ENCODE measurements around the gene PMS1.
"Not testable (repeated sequence)": the region's sequence is repeated elsewhere in the genome, so short reads cannot be mapped to it uniquely, and the experiment has no call there.

PMS1 gene

GRCh38 chr2:189870381-189871085, 86.3 kb downstream of the PMS1 start:
- TF ChIP-seq POLR2AphosphoS5 (IDR thresholded peaks at IDR 0.05; ENCODE audit: low read depth, low read length) = no peak
- TF ChIP-seq TAF1 (IDR thresholded peaks at IDR 0.05; ENCODE audit: borderline replicate concordance, low read depth, low read length) = no peak
- no peak for TF ChIP-seq POLR2A (IDR thresholded peaks at IDR 0.05; ENCODE audit: low read depth, low read length)
- DNase-seq (ENCODE audit: insufficient read length) (no peak), FAIRE-seq (no peak)

GRCh38 chr2:189873696-189874095, 89.4 kb downstream of the PMS1 start:
- TF ChIP-seq POLR2AphosphoS5 (IDR thresholded peaks at IDR 0.05; ENCODE audit: low read depth, low read length) = no peak
- TF ChIP-seq POLR2A (IDR thresholded peaks at IDR 0.05; ENCODE audit: low read depth, low read length) = no peak
- TF ChIP-seq TAF1 (IDR thresholded peaks at IDR 0.05; ENCODE audit: borderline replicate concordance, low read depth, low read length) = no peak
- FAIRE-seq = no peak

GRCh38 chr2:189874586-189875320, 90.5 kb downstream of the PMS1 start:
- DNase-seq (ENCODE audit: insufficient read length) (no peak), FAIRE-seq (peak; percentile 40)
- TF ChIP-seq POLR2AphosphoS5 (IDR thresholded peaks at IDR 0.05; ENCODE audit: low read depth, low read length) (no peak), TAF1 (IDR thresholded peaks at IDR 0.05; ENCODE audit: borderline replicate concordance, low read depth, low read length) (no peak), POLR2A (IDR thresholded peaks at IDR 0.05; ENCODE audit: low read depth, low read length) (no peak)

More at GRCh38 chr2:189873696-189874095, 89.4 kb downstream of the PMS1 start:
- DNase-seq (ENCODE audit: insufficient read length) = no peak

DNA sequence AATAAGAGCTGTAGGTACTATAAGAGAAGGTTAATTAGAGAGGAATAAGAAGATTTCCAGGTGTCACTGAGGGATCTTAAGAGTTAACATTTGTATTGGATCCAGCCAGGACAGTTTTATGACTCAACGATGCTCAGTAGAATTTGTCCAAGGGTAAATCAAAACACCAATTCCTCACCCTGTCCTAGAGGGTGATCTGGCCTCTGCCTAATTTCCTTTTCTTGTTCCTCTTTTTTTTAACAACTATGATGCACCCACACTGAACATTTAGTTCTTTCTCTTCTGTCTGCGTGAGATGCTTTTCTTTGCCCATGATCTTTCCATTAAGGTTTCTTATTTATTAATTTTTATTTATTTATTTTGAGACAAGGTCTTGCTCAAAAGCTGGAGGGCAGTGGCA, 92.0 kb downstream of the PMS1 start:
- TF ChIP-seq POLR2AphosphoS5 (IDR thresholded peaks at IDR 0.05; ENCODE audit: low read depth, low read length) (no peak), POLR2A (IDR thresholded peaks at IDR 0.05; ENCODE audit: low read depth, low read length) (no peak), TAF1 (IDR thresholded peaks at IDR 0.05; ENCODE audit: borderline replicate concordance, low read depth, low read length) (no peak)
- FAIRE-seq = no peak
- DNase-seq (ENCODE audit: insufficient read length) = no peak

DNA sequence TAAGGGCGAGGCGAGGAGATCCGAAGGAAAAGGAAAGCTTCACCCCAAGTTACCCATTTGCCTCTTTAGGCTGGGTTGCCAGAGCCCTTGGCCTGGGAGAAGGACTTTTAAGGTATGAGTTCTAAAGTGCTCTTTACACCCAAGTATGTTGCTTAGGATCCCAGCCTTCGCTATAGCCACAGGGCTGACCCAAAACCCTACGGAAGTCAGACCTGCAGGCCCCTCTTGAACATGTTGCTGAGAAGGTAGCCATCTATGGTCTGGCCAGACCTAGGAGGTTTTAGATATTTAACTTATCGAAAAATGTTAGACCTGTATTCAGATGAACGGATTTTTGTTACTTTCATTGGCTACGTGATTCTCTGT, 95.4 kb downstream of the PMS1 start:
- DNase-seq (ENCODE audit: insufficient read length) = no peak
- no peak for FAIRE-seq
- TF ChIP-seq POLR2A (IDR thresholded peaks at IDR 0.05; ENCODE audit: low read depth, low read length) = no peak
- TF ChIP-seq TAF1 (IDR thresholded peaks at IDR 0.05; ENCODE audit: borderline replicate concordance, low read depth, low read length) = no peak

DNA sequence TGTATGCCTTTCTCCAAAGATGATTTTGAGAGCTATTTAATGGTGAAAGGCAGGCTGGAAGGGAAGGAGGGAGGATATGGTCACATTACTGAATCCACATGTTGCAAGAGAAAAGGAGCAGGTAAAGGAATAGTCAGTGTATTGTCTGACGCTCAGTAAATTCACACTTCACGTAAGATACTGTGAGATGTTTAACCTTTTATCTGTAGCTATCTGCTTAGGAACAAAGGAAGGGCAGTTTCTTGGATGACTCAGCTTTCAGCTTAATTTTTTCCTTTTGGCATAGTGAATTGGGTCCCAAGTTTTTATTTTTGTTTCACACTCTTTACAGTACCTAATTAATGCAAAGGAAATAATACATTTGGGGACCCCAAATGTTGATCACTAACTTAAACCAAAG, 96.2 kb downstream of the PMS1 start:
- no peak for TF ChIP-seq POLR2A (IDR thresholded peaks at IDR 0.05; ENCODE audit: low read depth, low read length)
- no peak for DNase-seq (ENCODE audit: insufficient read length)
- no peak for FAIRE-seq

GRCh38 chr2:189880832-189881492, 96.7 kb downstream of the PMS1 start:
- TF ChIP-seq POLR2A (IDR thresholded peaks at IDR 0.05; ENCODE audit: low read depth, low read length) (no peak), POLR2AphosphoS5 (IDR thresholded peaks at IDR 0.05; ENCODE audit: low read depth, low read length) (no peak), TAF1 (IDR thresholded peaks at IDR 0.05; ENCODE audit: borderline replicate concordance, low read depth, low read length) (no peak)
- no peak for FAIRE-seq
- DNase-seq (ENCODE audit: insufficient read length) = no peak

DNA sequence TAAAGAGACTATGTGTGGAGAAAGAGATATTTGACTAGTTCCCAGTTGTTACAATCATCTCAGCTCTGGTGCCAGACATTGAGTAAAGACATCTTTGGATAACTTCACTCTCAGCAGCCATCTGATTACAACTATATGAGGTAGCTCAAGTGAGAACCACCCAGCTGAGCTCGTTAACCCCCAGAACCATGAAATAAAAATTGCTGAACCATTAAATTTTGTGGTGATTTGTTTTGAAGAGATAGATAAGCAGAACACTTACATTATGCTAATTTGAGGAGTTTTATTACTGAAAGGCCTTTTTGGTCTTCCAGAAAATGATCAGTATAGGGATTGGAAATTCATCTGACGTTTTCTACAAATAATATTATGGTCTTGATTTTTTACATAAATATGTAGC, 101.1 kb downstream of the PMS1 start:
- FAIRE-seq = peak; percentile 40
- no peak for TF ChIP-seq POLR2A (IDR thresholded peaks at IDR 0.05; ENCODE audit: low read depth, low read length)
- TF ChIP-seq POLR2AphosphoS5 (IDR thresholded peaks at IDR 0.05; ENCODE audit: low read depth, low read length) = no peak
- no peak for TF ChIP-seq TAF1 (IDR thresholded peaks at IDR 0.05; ENCODE audit: borderline replicate concordance, low read depth, low read length)
- no peak for DNase-seq (ENCODE audit: insufficient read length)

DNA sequence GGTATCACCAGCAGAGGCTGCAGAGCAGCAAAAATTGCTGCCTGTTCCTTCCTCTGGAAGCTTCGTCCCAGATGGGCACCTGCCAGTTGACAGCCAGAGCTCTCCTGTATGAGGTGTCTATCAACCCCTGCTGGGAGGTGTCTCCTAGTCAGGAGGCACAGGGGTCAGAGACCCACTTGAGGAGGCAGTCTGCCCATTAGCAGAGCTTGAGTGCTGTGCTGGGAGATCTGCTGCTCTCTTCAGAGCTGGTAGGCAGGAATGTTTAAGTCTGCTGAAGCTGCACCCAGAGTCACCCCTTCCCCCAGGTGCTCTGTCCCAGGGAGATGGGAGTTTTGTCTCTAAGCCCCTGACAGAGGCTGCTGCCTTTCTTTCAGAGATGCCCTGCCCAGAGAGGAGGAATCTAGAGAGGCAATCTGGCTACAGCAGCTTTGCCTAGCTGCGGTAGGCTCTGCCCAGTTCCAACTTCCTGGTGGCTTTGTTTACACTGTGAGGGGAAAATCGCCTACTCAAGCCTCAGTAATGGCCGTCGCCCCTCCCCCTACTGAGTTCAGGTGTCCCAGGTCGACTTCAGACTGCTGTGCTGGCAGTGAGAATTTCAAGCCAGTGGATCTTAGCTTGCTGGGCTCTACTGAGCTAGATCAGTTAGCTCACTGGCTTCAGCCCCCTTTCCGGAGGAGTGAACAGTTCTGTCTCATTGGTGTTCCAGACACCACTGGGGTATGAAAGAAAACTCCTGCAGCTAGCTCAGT, 108.5 kb downstream of the PMS1 start:
- not testable (repeated sequence) for DNase-seq (ENCODE audit: insufficient read length); FAIRE-seq

DNA sequence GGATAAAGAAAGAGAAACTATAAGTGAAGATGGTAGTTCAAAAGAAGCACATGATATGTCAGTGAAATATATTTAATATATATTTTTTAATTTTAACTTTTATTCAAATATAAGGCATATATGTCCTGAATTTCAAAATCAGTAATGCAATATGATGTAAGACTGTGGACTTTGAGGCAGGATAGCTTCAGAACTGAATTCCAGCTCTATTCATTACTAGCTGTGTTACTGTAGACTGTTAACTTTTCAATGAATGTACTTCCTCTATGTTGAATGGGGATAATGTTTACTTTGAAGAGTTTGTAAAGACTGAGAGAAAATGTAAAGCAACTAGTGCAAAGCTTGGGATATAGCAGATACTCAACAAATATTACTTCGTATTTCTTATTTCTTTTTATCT, 112.6 kb downstream of the PMS1 start:
- no peak for TF ChIP-seq POLR2AphosphoS5 (IDR thresholded peaks at IDR 0.05; ENCODE audit: low read depth, low read length)
- TF ChIP-seq POLR2A (IDR thresholded peaks at IDR 0.05; ENCODE audit: low read depth, low read length) = no peak
- TF ChIP-seq TAF1 (IDR thresholded peaks at IDR 0.05; ENCODE audit: borderline replicate concordance, low read depth, low read length) = no peak
- DNase-seq (ENCODE audit: insufficient read length) (no peak), FAIRE-seq (no peak)

DNA sequence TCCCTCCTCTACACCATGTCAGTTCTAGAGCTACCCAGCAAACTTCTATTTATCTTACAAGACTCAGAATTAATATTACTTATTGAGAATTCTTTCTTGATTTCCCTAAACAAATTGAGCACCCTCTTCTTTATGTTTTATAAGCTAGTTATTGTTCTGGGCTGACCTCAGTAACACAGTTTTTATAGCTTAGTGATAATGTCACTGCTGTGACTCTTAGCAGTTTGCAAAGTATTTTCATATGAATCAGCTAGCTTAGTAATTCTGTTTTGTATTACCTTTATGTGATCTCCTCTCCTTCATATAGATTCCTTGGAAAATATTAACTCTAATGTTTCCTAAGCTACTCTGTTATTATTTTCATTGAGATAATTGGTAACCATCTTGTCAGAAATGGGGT, 114.9 kb downstream of the PMS1 start:
- TF ChIP-seq POLR2AphosphoS5 (IDR thresholded peaks at IDR 0.05; ENCODE audit: low read depth, low read length) = no peak
- TF ChIP-seq TAF1 (IDR thresholded peaks at IDR 0.05; ENCODE audit: borderline replicate concordance, low read depth, low read length) = no peak
- TF ChIP-seq POLR2A (IDR thresholded peaks at IDR 0.05; ENCODE audit: low read depth, low read length) = no peak
- FAIRE-seq (no peak), DNase-seq (ENCODE audit: insufficient read length) (no peak)
